A549 treated with AZD9567 at 1 μM for 4 hours (cell line): ENCODE measurements around the gene TMEM74B. TPM values are rescaled to one million over a fixed set of nuclear protein-coding genes. Genes with fewer than 3 reads are reported as not detected.

Source experiments
- total RNA-seq: library from RNA; stranded (reverse); fragments of 200-300 nt; extraction: Qiagen RNA extraction; gene quantifications from 5 replicates; pipeline ENCODE4 v1.2.3, GENCODE V29; 2022; ENCODE audit not compliant: insufficient read depth

The TMEM74B gene
- total RNA-seq, result 1.2 to 4.5 TPM (median 3.7 TPM) in 5 replicates

DNA sequence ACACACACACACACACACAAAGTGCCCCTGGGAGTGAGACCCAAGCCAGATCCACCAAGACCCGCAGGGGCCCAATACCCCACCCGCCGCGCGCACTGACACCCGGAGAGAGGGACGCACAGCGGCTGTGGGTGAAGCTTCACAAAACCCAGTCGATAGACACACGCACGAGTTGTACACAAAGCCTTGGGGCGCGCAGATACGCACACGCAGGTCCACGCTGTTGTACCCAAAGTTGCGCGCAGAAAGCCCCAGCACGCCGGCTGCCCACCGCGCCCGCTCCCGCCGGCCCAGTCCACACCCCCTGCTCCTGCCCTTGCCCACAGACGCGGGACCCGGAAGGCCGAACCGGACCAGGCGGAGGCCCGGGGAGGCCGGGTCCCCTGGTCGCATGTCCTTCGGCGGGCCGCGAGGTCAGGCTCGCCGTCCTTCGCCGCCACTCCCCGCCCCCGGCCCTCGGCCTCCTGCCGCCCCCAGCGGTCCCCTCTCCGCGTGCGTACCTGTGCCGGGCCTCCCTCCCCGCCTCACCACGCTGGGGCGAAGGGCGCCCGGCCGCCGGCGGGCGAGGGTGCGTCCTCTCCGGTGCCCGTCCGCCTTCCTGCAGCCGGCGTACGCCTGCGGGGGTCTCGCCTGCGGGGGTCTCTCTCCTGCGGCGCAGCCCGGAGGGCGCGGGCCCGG lies at the start of gene TMEM74B:
TSS of gene TMEM74B (minus strand) at position 344 of the 678 bp plus-strand sequence. CDS start 1,180 bp downstream, outside the sequence.

GRCh38 chr20:1225783-1226654 lies 41.2 kb upstream of the TMEM74B start, which contains the start of gene RAD21L1:
Gene RAD21L1, plus strand, starts transcription at chr20:1226044. Its CDS starts 2,410 bp downstream, at chr20:1228454.

GRCh38 chr20:1202762-1203504 lies 18.2 kb upstream of the TMEM74B start, which contains the start of gene C20orf202:
Gene C20orf202, plus strand, starts transcription at chr20:1203454. Its CDS starts 132 bp downstream, at chr20:1203586.

Other genes starting within 250 kb of the TMEM74B start
- gene RSPO4, start 182.7 kb downstream of the TMEM74B start, total RNA-seq, result 0.12 TPM in 1 of 5 replicates, not detected in the others
- gene PSMF1, start 66.4 kb downstream of the TMEM74B start, total RNA-seq, result 200 to 234 TPM (median 224 TPM) in 5 replicates
- 0.06 TPM in 2 of 5 replicates, not detected in the others for gene C20orf202, start 18.5 kb upstream of the TMEM74B start, total RNA-seq
- gene RAD21L1, start 41.1 kb upstream of the TMEM74B start, total RNA-seq, result not detected in 5 replicates
- gene SNPH, start 81.3 kb upstream of the TMEM74B start, total RNA-seq, result 3.9 to 5.3 TPM (median 4.3 TPM) in 5 replicates
- 1.5 to 2.1 TPM (median 1.7 TPM) in 5 replicates for gene SDCBP2, start 144.2 kb upstream of the TMEM74B start, total RNA-seq
- gene FKBP1A, start 208.1 kb upstream of the TMEM74B start, total RNA-seq, result 505 to 618 TPM (median 515 TPM) in 5 replicates